SK-N-MC (cell line): ENCODE measurements around the gene C11orf97.

Experiments used
- DNase-seq: peaks from one replicate; pipeline ENCODE4 v3.0.0-alpha.2; 2011; ENCODE audit warnings: low read depth, low spot score
- H3K27ac ChIP-seq: fragments of 200-600 bp; sonication (generic); 2 replicates; pipeline ENCODE4 v1.5.1; 2016; ENCODE audit warnings: mixed run types
- H3K36me3 ChIP-seq: fragments of 200-600 bp; sonication (generic); 2 replicates; pipeline ENCODE4 v1.6.1; 2017; ENCODE audit warnings: antibody characterized with exemption, low read length, mixed read lengths; ENCODE audit not compliant: insufficient read depth
- H3K4me3 ChIP-seq: fragments of 200-600 bp; sonication (generic); 2 replicates; pipeline ENCODE4 v1.5.1; 2016
- H3K9ac ChIP-seq: fragments of 200-600 bp; sonication (generic); 2 replicates; pipeline ENCODE4 v1.8.0; 2017; ENCODE audit warnings: mixed run types, mixed read lengths; ENCODE audit not compliant: insufficient read length
- H3K9me3 ChIP-seq: fragments of 200-600 bp; sonication (generic); 2 replicates; pipeline ENCODE4 v1.6.1; 2017; ENCODE audit warnings: low read depth, mild to moderate bottlenecking, antibody characterized with exemption, low read length, moderate library complexity, mixed read lengths
- EZH2 ChIP-seq: fragments of 200-600 bp; sonication (generic); IDR thresholded peaks from one replicate; pipeline ENCODE4 v1.6.1; 2017; ENCODE audit warnings: antibody characterized with exemption
- FOXP2 ChIP-seq: optimal IDR thresholded peaks from 2 replicates; pipeline ENCODE3; 2011; ENCODE audit warnings: mild to moderate bottlenecking, moderate library complexity; ENCODE audit not compliant: insufficient read depth; ENCODE audit errors: extremely low read length, control extremely low read depth
- POLR2AphosphoS5 ChIP-seq: IDR thresholded peaks from 2 replicates; pipeline ENCODE4 v1.6.1; 2012; ENCODE audit warnings: mild to moderate bottlenecking, low read depth, low read length, borderline replicate concordance

The C11orf97 gene

GRCh38 chr11:94533696-94534630 lies 21.7 kb downstream of the C11orf97 start:
- H3K36me3 ChIP-seq, result no peaks in the 10 kb centered on the region
- no peak overlapping the region for H3K9ac ChIP-seq
- no peaks in the 10 kb centered on the region for H3K9me3 ChIP-seq
- no peak overlapping the region; the same call in 1 of the 2 replicates for H3K27ac ChIP-seq
- no peak for TF ChIP-seq POLR2AphosphoS5
- no peak for TF ChIP-seq EZH2
- H3K4me3 ChIP-seq, result no peak overlapping the region
- DNase-seq, result no peak

DNA sequence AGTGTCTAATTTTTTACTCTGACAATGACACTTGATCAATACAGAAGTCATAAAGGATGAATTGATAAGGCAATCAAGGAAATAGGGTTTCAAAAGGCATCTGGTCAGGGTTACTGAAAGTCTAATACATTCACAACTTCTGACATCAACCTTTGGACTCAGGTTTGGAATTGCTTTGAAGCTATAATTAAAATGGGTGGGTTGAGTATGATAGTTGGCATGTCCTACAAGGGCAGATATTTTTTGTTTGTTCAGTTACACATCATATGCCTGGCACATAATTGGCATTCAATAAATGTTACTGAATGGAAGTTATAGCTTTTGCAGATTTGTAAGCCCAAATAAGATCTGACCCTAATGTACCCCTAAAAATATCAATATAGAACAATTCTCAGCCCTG lies 24.1 kb downstream of the C11orf97 start:
- Histone ChIP-seq H3K27ac (no peak overlapping the region), H3K4me3 (no peak overlapping the region), H3K9ac (no peak overlapping the region), H3K36me3 (no peaks in the 10 kb centered on the region), H3K9me3 (no peaks in the 10 kb centered on the region)
- no peak for TF ChIP-seq EZH2
- TF ChIP-seq FOXP2, result no peak
- TF ChIP-seq POLR2AphosphoS5, result no peak
- no peak for DNase-seq

DNA sequence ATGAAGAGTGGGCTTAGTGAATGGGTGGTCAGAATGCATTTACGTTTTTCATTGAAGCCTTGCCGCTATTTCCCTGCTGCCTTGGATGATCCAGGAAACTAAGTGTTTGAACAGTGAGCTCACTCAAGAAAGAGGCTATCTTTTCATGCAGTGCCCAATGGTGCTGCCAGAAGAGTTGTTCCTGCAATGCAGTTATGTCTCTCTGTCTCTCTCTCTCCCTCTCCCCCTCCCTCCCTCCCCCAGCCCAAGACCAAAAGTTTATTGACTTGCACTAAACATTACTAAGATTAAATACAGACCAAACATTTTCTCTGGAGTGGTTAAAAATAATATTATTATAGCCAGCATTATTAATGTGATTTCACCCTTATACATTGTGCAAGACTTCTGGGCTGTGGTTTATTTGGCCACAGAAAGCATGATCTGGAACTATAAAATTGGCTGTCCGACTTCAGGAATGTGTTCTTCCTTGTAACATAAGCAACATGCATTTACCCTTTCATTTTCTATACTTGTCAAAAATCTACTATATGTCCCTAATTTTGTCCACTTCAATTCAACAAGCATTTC lies 24.9 kb downstream of the C11orf97 start:
- Histone ChIP-seq H3K4me3 (no peak overlapping the region), H3K9me3 (no peaks in the 10 kb centered on the region), H3K36me3 (no peaks in the 10 kb centered on the region), H3K27ac (no peak overlapping the region), H3K9ac (no peak overlapping the region)
- TF ChIP-seq EZH2 (no peak), FOXP2 (no peak), POLR2AphosphoS5 (no peak)
- DNase-seq, result no peak

GRCh38 chr11:94539420-94539819 lies 27.2 kb downstream of the C11orf97 start:
- Histone ChIP-seq H3K27ac (no peak overlapping the region), H3K36me3 (no peaks in the 10 kb centered on the region), H3K9ac (no peak overlapping the region), H3K9me3 (no peaks in the 10 kb centered on the region), H3K4me3 (no peak overlapping the region)
- no peak for DNase-seq
- TF ChIP-seq POLR2AphosphoS5 (no peak), FOXP2 (no peak), EZH2 (no peak)

DNA sequence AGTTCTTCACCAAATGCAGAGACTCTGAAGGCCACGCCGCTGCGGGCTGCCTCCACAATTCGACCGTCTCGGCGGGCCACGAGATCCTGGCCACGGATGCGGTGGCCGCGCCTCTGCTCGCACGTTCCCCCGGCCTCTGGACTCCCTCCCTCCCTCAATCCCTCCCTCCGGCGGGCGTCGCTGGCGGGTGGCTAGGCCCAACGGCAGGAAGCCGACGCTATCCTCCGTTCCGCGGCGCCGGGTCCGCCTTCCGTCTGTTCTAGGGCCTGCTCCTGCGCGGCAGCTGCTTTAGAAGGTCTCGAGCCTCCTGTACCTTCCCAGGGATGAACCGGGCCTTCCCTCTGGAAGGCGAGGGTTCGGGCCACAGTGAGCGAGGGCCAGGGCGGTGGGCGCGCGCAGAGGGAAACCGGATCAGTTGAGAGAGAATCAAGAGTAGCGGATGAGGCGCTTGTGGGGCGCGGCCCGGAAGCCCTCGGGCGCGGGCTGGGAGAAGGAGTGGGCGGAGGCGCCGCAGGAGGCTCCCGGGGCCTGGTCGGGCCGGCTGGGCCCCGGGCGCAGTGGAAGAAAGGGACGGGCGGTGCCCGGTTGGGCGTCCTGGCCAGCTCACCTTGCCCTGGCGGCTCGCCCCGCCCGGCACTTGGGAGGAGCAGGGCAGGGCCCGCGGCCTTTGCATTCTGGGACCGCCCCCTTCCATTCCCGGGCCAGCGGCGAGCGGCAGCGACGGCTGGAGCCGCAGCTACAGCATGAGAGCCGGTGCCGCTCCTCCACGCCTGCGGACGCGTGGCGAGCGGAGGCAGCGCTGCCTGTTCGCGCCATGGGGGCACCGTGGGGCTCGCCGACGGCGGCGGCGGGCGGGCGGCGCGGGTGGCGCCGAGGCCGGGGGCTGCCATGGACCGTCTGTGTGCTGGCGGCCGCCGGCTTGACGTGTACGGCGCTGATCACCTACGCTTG lies 31.7 kb downstream of the C11orf97 start, which contains the start of gene FUT4:
Gene FUT4, plus strand, starts transcription at position 227 of the 951 bp plus-strand sequence. Its CDS starts 213 bp downstream, at position 440.
- Histone ChIP-seq H3K9ac (peak within 1 kb of the TSS; percentile 92), H3K36me3 (no peaks in the 10 kb centered on the region), H3K27ac (peak within 1 kb of the TSS; percentile 76), H3K9me3 (no peaks in the 10 kb centered on the region), H3K4me3 (peak within 1 kb of the TSS; percentile 90)
- TF ChIP-seq POLR2AphosphoS5 (peak; percentile 51), FOXP2 (no peak)
- DNase-seq, result no peak

- TF ChIP-seq FOXP2, result no peak
- TF ChIP-seq EZH2, result no peak
- no peak for TF ChIP-seq POLR2AphosphoS5
- Histone ChIP-seq H3K27ac (no peak overlapping the region), H3K36me3 (no peaks in the 10 kb centered on the region), H3K9me3 (no peaks in the 10 kb centered on the region), H3K9ac (peak overlapping the region; percentile 92), H3K4me3 (peak overlapping the region; percentile 90)
- no peak for DNase-seq
Observed at GRCh38 chr11:94544646-94545263, 32.5 kb downstream of the C11orf97 start.

GRCh38 chr11:94545264-94546161 lies 33.3 kb downstream of the C11orf97 start:
- H3K36me3 ChIP-seq, result no peaks in the 10 kb centered on the region
- H3K9me3 ChIP-seq, result no peaks in the 10 kb centered on the region
- no peak for DNase-seq
- peak overlapping the region; percentile 90 for H3K4me3 ChIP-seq
- no peak overlapping the region for H3K9ac ChIP-seq
- TF ChIP-seq POLR2AphosphoS5, result no peak
- no peak overlapping the region for H3K27ac ChIP-seq

- peak overlapping the region; percentile 90 for H3K4me3 ChIP-seq
- DNase-seq, result no peak
- TF ChIP-seq POLR2AphosphoS5 (no peak), FOXP2 (no peak), EZH2 (no peak)
- H3K36me3 ChIP-seq, result no peaks in the 10 kb centered on the region
- H3K9me3 ChIP-seq, result no peaks in the 10 kb centered on the region
- no peak overlapping the region for H3K27ac ChIP-seq
- no peak overlapping the region for H3K9ac ChIP-seq
Observed at GRCh38 chr11:94546162-94546470, 33.9 kb downstream of the C11orf97 start.
